ENCODE results near the gene NPIPB5.
"Not testable (repeated sequence)": the region's sequence is repeated elsewhere in the genome, so short reads cannot be mapped to it uniquely, and the experiment has no call there.

NPIPB5 gene

GRCh38 chr16:22510591-22510990 lies at the start of gene NPIPB5:
TSS of gene NPIPB5 (plus strand) at chr16:22510891. CDS start at chr16:22513802, 2,911 bp downstream.
- not testable (repeated sequence) for DNase-seq (ENCODE audit: low read depth in 2 of 2)

- DNase-seq (ENCODE audit: low read depth in 2 of 2) = not testable (repeated sequence)
These were observed 41.8 kb upstream of the NPIPB5 start for GRCh38 chr16:22468846-22469245.

GRCh38 chr16:22537996-22538395 lies 27.3 kb downstream of the NPIPB5 start:
- not testable (repeated sequence) for DNase-seq (ENCODE audit: low read depth in 2 of 2)

DNA sequence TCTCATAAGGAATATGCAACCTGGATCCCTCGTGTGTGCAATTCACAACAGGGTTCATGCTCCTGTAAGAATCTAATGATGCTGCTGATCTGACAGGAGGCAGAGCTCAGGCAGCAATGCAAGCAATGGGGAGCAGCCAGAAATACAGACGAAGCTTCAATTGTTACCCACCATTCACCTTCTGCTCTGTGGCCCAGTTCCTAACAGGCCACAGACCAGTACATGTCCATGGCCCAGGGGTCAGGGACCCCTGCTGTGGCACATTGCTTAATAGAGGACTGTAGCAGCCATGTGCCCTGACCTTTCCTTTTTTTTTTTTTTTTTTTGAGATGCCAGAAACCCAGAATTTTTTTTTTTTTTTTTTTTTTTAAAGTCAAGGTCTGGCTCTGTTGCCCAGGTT lies 34.1 kb downstream of the NPIPB5 start:
- not testable (repeated sequence) for DNase-seq (ENCODE audit: low read depth in 2 of 2)

DNA sequence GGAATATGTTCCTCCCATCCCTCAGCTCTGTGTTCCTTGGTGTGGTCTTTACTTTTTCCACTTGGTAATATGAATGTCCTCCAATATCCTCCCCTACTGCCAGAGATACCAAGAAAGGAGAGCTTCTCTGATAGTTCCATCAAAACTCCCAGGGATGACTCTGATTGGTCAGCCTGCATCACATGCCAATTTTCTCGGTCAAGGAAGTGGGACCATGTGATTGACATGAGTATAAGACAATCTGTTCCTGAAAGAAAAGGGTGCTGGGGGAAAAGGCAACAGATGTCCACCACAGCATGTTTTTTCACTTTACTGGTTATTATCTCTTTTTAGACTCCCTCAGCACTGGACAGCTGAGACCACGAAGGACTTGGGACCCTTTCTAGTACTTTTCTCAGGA lies 35.9 kb downstream of the NPIPB5 start:
- not testable (repeated sequence) for DNase-seq (ENCODE audit: low read depth in 2 of 2)

DNA sequence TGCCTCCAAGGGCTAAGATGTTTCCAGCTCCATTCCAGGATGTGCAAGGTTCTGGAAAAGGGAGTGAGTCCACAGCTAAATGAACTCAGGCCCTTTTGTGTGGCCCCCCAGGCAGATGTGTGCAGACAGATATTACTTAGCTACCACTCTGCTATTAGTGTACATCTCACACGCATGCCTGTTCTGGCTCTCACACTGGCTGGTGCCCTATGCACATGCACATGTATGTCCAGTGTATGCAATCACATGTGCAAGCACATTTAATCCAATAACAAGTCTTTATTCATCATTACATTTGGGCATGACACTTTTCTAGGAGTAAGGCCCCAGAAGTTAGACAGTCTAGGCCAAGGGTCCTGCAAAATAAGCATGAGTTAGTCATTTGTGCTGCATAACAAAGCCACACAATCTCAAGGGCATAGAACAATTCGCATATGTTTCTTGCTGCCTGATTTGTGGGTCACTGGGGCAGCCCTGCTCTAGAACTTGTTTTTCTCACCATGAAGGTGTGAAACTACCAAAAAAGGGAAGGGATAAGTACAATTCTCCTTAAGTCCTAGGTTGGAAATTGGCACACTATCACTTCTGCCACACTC lies 36.6 kb downstream of the NPIPB5 start:
- not testable (repeated sequence) for DNase-seq (ENCODE audit: low read depth in 2 of 2)

GRCh38 chr16:22549853-22550252 lies 39.2 kb downstream of the NPIPB5 start:
- DNase-seq (ENCODE audit: low read depth in 2 of 2) = not testable (repeated sequence)

DNA sequence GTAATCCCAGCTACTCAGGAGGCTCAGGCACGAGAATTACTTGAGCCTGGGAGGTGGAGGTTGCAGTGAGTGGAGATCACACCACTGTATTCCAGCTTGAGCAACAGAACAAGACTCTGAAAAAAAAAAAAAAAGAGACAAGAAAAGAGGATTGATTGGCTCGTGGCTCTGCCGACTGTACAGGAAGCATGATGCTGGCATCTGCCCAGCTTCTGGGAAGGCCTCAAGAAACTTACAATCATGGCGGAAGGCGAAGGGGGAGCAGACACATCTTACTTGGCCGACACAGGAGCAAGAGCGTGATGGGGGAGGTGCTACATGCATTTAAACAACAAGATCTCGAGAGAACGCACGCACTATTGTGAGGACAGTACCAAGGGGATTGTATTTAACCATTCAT lies 40.5 kb downstream of the NPIPB5 start:
- DNase-seq (ENCODE audit: low read depth in 2 of 2) = not testable (repeated sequence)

DNA sequence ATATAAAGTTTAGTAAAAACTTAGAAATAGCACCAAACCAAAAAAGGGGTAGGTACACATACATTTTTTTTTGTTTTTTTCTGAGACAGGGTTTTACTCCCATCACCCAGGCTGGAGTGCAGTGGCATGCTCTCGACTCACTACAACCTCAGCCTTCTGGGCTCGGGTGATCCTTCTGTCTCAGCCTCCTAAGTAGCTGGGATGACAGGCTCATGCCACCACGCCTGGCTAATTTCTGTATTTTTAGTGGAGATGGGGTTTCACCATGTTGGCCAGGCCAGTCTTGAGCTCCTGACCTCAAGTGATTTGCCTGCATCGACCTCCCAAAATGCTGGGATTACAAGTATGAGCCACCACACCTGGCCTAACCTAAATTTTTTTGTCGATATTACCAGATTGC lies 41.0 kb downstream of the NPIPB5 start:
- DNase-seq (ENCODE audit: low read depth in 2 of 2) = not testable (repeated sequence)

GRCh38 chr16:22556759-22557158 lies 46.1 kb downstream of the NPIPB5 start:
- not testable (repeated sequence) for DNase-seq (ENCODE audit: low read depth in 2 of 2)
